HepG2 (cell line): ENCODE data around the gene SCGB1D4. TPM values are rescaled to one million over a fixed set of nuclear protein-coding genes. Genes with fewer than 3 reads are reported as not detected.
A peak's percentile ranks its signal among the peaks of the same experiment; 100 is the strongest.

Experiments
- ATAC-seq: fragments of 200-7000 bp; cut with Tn5 transposase; 3 replicates; pipeline ENCODE4 v1.9.1; 2020; ENCODE audit warnings: mild to moderate bottlenecking, moderate library complexity
- BruUV-seq: library from RNA; stranded (reverse); fragments of 400-500 nt; replicated peaks from 2 replicates; lab custom pipeline; 2021; lab: Mats Ljungman, UMichigan
- CTCF ChIA-PET: fragments of 300-600 bp; formaldehyde crosslinking; extraction: SDS; loops from one replicate; lab custom pipeline; 2021; ENCODE audit warnings: low total read pairs, inconsistent platforms, low intra/inter-chr PET ratio; lab: Yijun Ruan, JAX
- POLR2A ChIA-PET: fragments of 350-600 bp; sonication (Branson Sonifier 250); formaldehyde crosslinking; loops from one replicate; lab custom pipeline; 2020; ENCODE audit warnings: antibody characterized with exemption, inconsistent platforms; lab: Yijun Ruan, JAX
- DNase-seq: peaks from one replicate; pipeline ENCODE4 v3.0.0-alpha.2; 2015; ENCODE audit warnings: low spot score
- FAIRE-seq: peaks from 3 replicates; lab custom pipeline; 2011; peaks lifted over from hg19 to GRCh38; lab: Jason Lieb, UNC
- H2AFZ ChIP-seq: one replicate; pipeline ENCODE4 v1.6.1; 2011; ENCODE audit warnings: low read length, inconsistent platforms
- H3K27ac ChIP-seq: fragments of 300-600 bp; 3 replicates; pipeline ENCODE4 v1.8.0; 2011; ENCODE audit warnings: mixed run types, mild to moderate bottlenecking, mixed read lengths, low read length, inconsistent platforms; ENCODE audit not compliant: insufficient read depth; ENCODE audit errors: extremely low read length
- H3K27me3 ChIP-seq, 2 experiments: fragments of 200-600 bp in 1 of 2; 2 replicates in 1 of 2; 3 replicates in 1 of 2; pipeline versions ENCODE4 v1.6.0 to v1.8.0; 2011; ENCODE audit warnings: low read length in 2 of 2, mild to moderate bottlenecking in 2 of 2, moderate library complexity in 2 of 2, inconsistent platforms in 1 of 2; ENCODE audit not compliant: insufficient read depth in 2 of 2, control insufficient read depth in 1 of 2
- H3K36me3 ChIP-seq, 2 experiments: fragments of 200-600 bp in 1 of 2; replicated peaks in 1 of 2; 2 replicates in 1 of 2; 3 replicates in 1 of 2; pipeline versions ENCODE4 v1.5.1 to v1.8.0; 2011; ENCODE audit warnings: low read length in 2 of 2, inconsistent platforms in 1 of 2; ENCODE audit not compliant: insufficient read depth in 2 of 2, control insufficient read depth in 1 of 2
- H3K4me1 ChIP-seq: 2 replicates; pipeline ENCODE4 v1.5.1; 2012; ENCODE audit warnings: low read length, inconsistent platforms; ENCODE audit not compliant: insufficient read depth
- H3K4me2 ChIP-seq: 2 replicates; pipeline ENCODE4 v1.6.0; 2011; ENCODE audit warnings: low read depth, low read length, inconsistent platforms
- H3K4me3 ChIP-seq, 3 experiments: fragments of 200-600 bp in 1 of 3; sonication (generic), shearing (Covaris generic) in 1 of 3; replicated peaks in 1 of 3; 2 replicates each; pipeline ENCODE4 v1.5.1; 2011 to 2016; ENCODE audit warnings: low read length in 3 of 3, inconsistent platforms in 2 of 3, low read depth in 2 of 3, mild to moderate bottlenecking in 2 of 3, control low read depth in 1 of 3, mixed read lengths in 1 of 3; ENCODE audit not compliant: insufficient read depth in 1 of 3
- H3K79me2 ChIP-seq: one replicate; pipeline ENCODE4 v1.6.1; 2011; ENCODE audit warnings: low read length, inconsistent platforms; ENCODE audit not compliant: insufficient read depth
- H3K9ac ChIP-seq: 2 replicates; pipeline ENCODE4 v1.6.0; 2011; ENCODE audit warnings: mild to moderate bottlenecking, low read depth, low read length, inconsistent platforms; ENCODE audit not compliant: insufficient read depth
- H3K9me3 ChIP-seq: 2 replicates; pipeline ENCODE4 v1.5.1; 2012; ENCODE audit warnings: mild to moderate bottlenecking, low read length
- H4K20me1 ChIP-seq: 2 replicates; pipeline ENCODE4 v1.6.0; 2011; ENCODE audit warnings: inconsistent platforms, mild to moderate bottlenecking, low read length, moderate library complexity; ENCODE audit not compliant: insufficient read depth
- CBX1 ChIP-seq: IDR thresholded peaks from one replicate; pipeline ENCODE4 v1.6.1; 2016; ENCODE audit warnings: antibody characterized with exemption, low read depth
- ELF3 ChIP-seq: IDR thresholded peaks from 2 replicates; pipeline ENCODE4 v1.6.1; 2016; ENCODE audit warnings: missing genetic modification reagents, missing compliant biosample characterization
- HMGXB4 ChIP-seq, 2 experiments: sonication (generic) in 1 of 2; formaldehyde crosslinking in 1 of 2; IDR thresholded peaks; 2 replicates each; pipeline versions ENCODE4 v1.4.0 to v1.6.1; 2018 to 2020; ENCODE audit warnings: missing genetic modification reagents in 2 of 2, borderline replicate concordance in 1 of 2, low read depth in 1 of 2, mild to moderate bottlenecking in 1 of 2, missing biosample characterization in 1 of 2
- KLF6 ChIP-seq: IDR thresholded peaks from 2 replicates; pipeline ENCODE4 v1.8.0; 2016; ENCODE audit warnings: missing biosample characterization, missing genetic modification reagents
- RXRB ChIP-seq: IDR thresholded peaks from 2 replicates; pipeline ENCODE4 v1.6.1; 2016; ENCODE audit warnings: borderline replicate concordance, missing genetic modification reagents, missing compliant biosample characterization
- ZFY ChIP-seq: sonication (generic); formaldehyde crosslinking; IDR thresholded peaks from 2 replicates; pipeline ENCODE4 v1.4.0; 2020; ENCODE audit warnings: missing genetic modification reagents
- ZGPAT ChIP-seq: IDR thresholded peaks from 2 replicates; pipeline ENCODE4 v1.6.1; 2016; ENCODE audit warnings: mild to moderate bottlenecking
- ZMYM3 ChIP-seq: sonication (generic); formaldehyde crosslinking; IDR thresholded peaks from 2 replicates; pipeline ENCODE4 v1.5.1; 2020; ENCODE audit warnings: mild to moderate bottlenecking, missing genetic modification reagents
- ZNF18 ChIP-seq: sonication (generic); formaldehyde crosslinking; IDR thresholded peaks from 2 replicates; pipeline ENCODE4 v1.8.0; 2022; ENCODE audit warnings: mild to moderate bottlenecking, missing genetic modification reagents; ENCODE audit not compliant: insufficient replicate concordance
- ZNF232 ChIP-seq: sonication (generic); formaldehyde crosslinking; IDR thresholded peaks from 2 replicates; pipeline ENCODE4 v1.4.0; 2020; ENCODE audit warnings: missing genetic modification reagents, borderline replicate concordance
- ZNF720 ChIP-seq: sonication (generic); formaldehyde crosslinking; IDR thresholded peaks from 2 replicates; pipeline ENCODE4 v1.4.0; 2020; ENCODE audit warnings: missing genetic modification reagents
- ZNF75D ChIP-seq: sonication (generic); formaldehyde crosslinking; IDR thresholded peaks from 2 replicates; pipeline ENCODE4 v1.8.1; 2023; ENCODE audit warnings: missing genetic modification reagents, mild to moderate bottlenecking, borderline replicate concordance
- WGBS: methylation state at CpG from one replicate; pipeline ENCODE4 v1.1.6; 2017; ENCODE audit warnings: low lambda C conversion rate; 5-methylcytosine and 5-hydroxymethylcytosine counted together
- in situ Hi-C: cut with HindIII; loops from 2 replicates; pipeline ENCODE4 v1.10.0; 2017; ENCODE audit warnings: low pct_unique_long_range_greater_than_20kb; ENCODE audit not compliant: extremely low pct_ligation_motif_present
- intact Hi-C: fragments of 100-400 bp; cut with micrococcal nuclease; formaldehyde crosslinking; loops from one replicate; pipeline ENCODE4 v1.10.0; 2022; ENCODE audit not compliant: unreplicated experiment
- polyA plus RNA-seq, 8 experiments: library from polyadenylated mRNA; depleted of rRNA in 3 of 8; stranded (reverse) in 7 of 8; unstranded in 1 of 8; fragments of >200 nt; fragmentation: Illumina TruSeq in 4 of 8; extraction: Trizol in 4 of 8; gene quantifications; 2 replicates each; pipeline versions ENCODE4 v1.2.1 to v1.2.3, GENCODE V29; 2011 to 2016; ENCODE audit warnings: low read depth in 4 of 8, missing spikeins in 1 of 8, mixed read lengths in 1 of 8; ENCODE audit not compliant: insufficient read depth in 1 of 8
- total RNA-seq, 5 experiments: library from RNA; depleted of rRNA; stranded (reverse); fragments of >200 nt; fragmentation: Illumina TruSeq; extraction: Trizol; gene quantifications; 2 replicates each; pipeline ENCODE4 v1.2.3, GENCODE V29; 2016; ENCODE audit warnings: low read depth in 1 of 5

SCGB1D4 gene
- total and polyA plus RNA-seq, 2 of the 13 experiments (the other 11 are each of a cell fraction or from before 2014, with no cell fraction given), result not detected

GRCh38 chr11:62280452-62280851 is 18.4 kb downstream of the SCGB1D4 start:
- Histone ChIP-seq H3K4me2 (no peak overlapping the region), H3K27ac (no peak overlapping the region), H3K36me3 (no peaks in the 10 kb centered on the region), H2AFZ (no peak overlapping the region), H3K9ac (no peak overlapping the region), H3K79me2 (no peaks in the 10 kb centered on the region), H3K4me1 (peaks cover 4% of the 10 kb centered on the region; the same call in 1 of the 2 replicates), H3K4me3 (no peak overlapping the region), H4K20me1 (no peaks in the 10 kb centered on the region), H3K27me3 (0 out of 5 replicates have a peak, but pooled peaks cover 0 to 2% of the 10 kb centered on the region in 2 experiments), H3K9me3 (peaks cover 7% of the 10 kb centered on the region)
- CTCF ChIA-PET, result no interaction called here
- no peak for FAIRE-seq
- intact Hi-C loops, result no loop called here
- no peak for DNase-seq
- BruUV-seq, result no TSS peak
- in situ Hi-C loops, result no loop called here
- POLR2A ChIA-PET, result no interaction called here
- no peak for TF ChIP-seq ZNF75D (CRISPR knock-in tag)
- TF ChIP-seq, all 625 proteins: peak for 0
- no peak for ATAC-seq

- Histone ChIP-seq H3K27me3 (peaks cover 2 to 11% of the 10 kb centered on the region in 2 experiments; a peak in 3 of 5 replicates), H3K4me2 (peak overlapping the region; percentile 69), H2AFZ (no peak overlapping the region), H4K20me1 (no peaks in the 10 kb centered on the region), H3K36me3 (no peaks in the 10 kb centered on the region), H3K4me1 (peaks cover 18% of the 10 kb centered on the region), H3K9me3 (no peaks in the 10 kb centered on the region), H3K27ac (no peak overlapping the region), H3K4me3 (peak overlapping the region in 2 of 3 experiments; percentile 17 to 26; a peak in 2 of 6 replicates), H3K79me2 (no peaks in the 10 kb centered on the region), H3K9ac (no peak overlapping the region)
- DNase-seq, result peak; percentile 60
- intact Hi-C loops, result no loop called here
- WGBS, result 5% methylated on average over 6 of the region's 7 CpGs
- ATAC-seq, result peak; percentile 94
- BruUV-seq, result no TSS peak
- in situ Hi-C loops, result no loop called here
- ChIA-PET POLR2A (no interaction called here), CTCF (no interaction called here)
- FAIRE-seq, result no peak
- no peak for TF ChIP-seq ZNF232
- TF ChIP-seq RXRB, result 0 out of 2 replicates have a peak, but pooled peaks have one; percentile 21
- 0 out of 4 replicates have a peak, but pooled peaks have one; percentile 22 to 34 for TF ChIP-seq HMGXB4 (CRISPR knock-in tag; IDR thresholded peaks at IDR 0.05; ENCODE audit: borderline replicate concordance in 1 of 2, low read depth in 1 of 2)
- TF ChIP-seq CBX1, result peak; percentile 56
- TF ChIP-seq ZGPAT, result 0 out of 2 replicates have a peak, but pooled peaks have one; percentile 50
- peak; percentile 35; the same call in 1 of the 2 replicates for TF ChIP-seq ZFY (CRISPR knock-in tag)
- TF ChIP-seq ZNF18, result no peak
- TF ChIP-seq ZNF720 (CRISPR knock-in tag), result no peak
- TF ChIP-seq ZMYM3 (CRISPR knock-in tag), result peak; percentile 56
- TF ChIP-seq ELF3, result peak; percentile 54; the same call in 1 of the 2 replicates
- TF ChIP-seq KLF6 (CRISPR knock-in tag), result 0 out of 2 replicates have a peak, but pooled peaks have one; percentile 28
These were observed 25.0 kb downstream of the SCGB1D4 start for GRCh38 chr11:62273789-62274275.
